K562 (cell line): ENCODE measurements around the gene SLC14A1. TPM values are rescaled to one million over a fixed set of nuclear protein-coding genes. Genes with fewer than 3 reads are reported as not detected.

Source experiments
- ATAC-seq: fragments of 200-7000 bp; cut with Tn5 transposase; 3 replicates; pipeline ENCODE4 v1.9.1; 2020; ENCODE audit warnings: moderate library complexity
- BruUV-seq: library from RNA; stranded (reverse); fragments of 400-500 nt; replicated peaks from 2 replicates; lab custom pipeline; 2021; lab: Mats Ljungman, UMichigan
- CTCF ChIA-PET: fragments of 300-600 bp; formaldehyde crosslinking; extraction: SDS; loops from one replicate; lab custom pipeline; 2021; ENCODE audit warnings: low intra/inter-chr PET ratio; lab: Yijun Ruan, JAX
- POLR2A ChIA-PET: fragments of 300-600, 350-650 bp; sonication (Branson Sonifier 250); formaldehyde crosslinking; extraction: SDS; loops from one replicate; lab custom pipeline; 2021; ENCODE audit warnings: antibody characterized with exemption, inconsistent platforms; lab: Yijun Ruan, JAX
- DNase-seq, 4 experiments: peaks; one replicate each; pipeline versions ENCODE4 v3.0.0 to v3.0.0-alpha.2; 2011 to 2018; ENCODE audit warnings: low spot score in 3 of 4, mixed read lengths in 3 of 4; ENCODE audit errors: extremely low read depth in 1 of 4
- FAIRE-seq: peaks from 2 replicates; lab custom pipeline; 2011; peaks lifted over from hg19 to GRCh38; lab: Jason Lieb, UNC
- H2AFZ ChIP-seq: 2 replicates; pipeline ENCODE4 v1.6.0; 2011; ENCODE audit warnings: low read depth, low read length, control low read depth, inconsistent platforms
- H3K27ac ChIP-seq: fragments of 200-600 bp; 3 replicates; pipeline ENCODE4 v1.8.0; 2011; ENCODE audit warnings: low read depth, mild to moderate bottlenecking, control low read depth, inconsistent platforms, low read length, moderate library complexity, mixed read lengths; ENCODE audit errors: extremely low read depth
- H3K27me3 ChIP-seq, 2 experiments: fragments of 300-600 bp in 1 of 2; 2 replicates in 1 of 2; 3 replicates in 1 of 2; pipeline versions ENCODE4 v1.6.0 to v1.8.0; 2011; ENCODE audit warnings: inconsistent platforms in 2 of 2, low read length in 2 of 2, mild to moderate bottlenecking in 1 of 2, mixed read lengths in 1 of 2, moderate library complexity in 1 of 2; ENCODE audit not compliant: control insufficient read depth in 2 of 2, insufficient read depth in 2 of 2
- H3K36me3 ChIP-seq: fragments of 300-600 bp; 3 replicates; pipeline ENCODE4 v1.8.0; 2011; ENCODE audit warnings: mild to moderate bottlenecking, low read length, inconsistent platforms; ENCODE audit not compliant: control insufficient read depth, insufficient read depth
- H3K4me1 ChIP-seq, 2 experiments: fragments of 200-600 bp in 1 of 2; replicated peaks in 1 of 2; 2 replicates in 1 of 2; 3 replicates in 1 of 2; pipeline versions ENCODE4 v1.5.1 to v1.8.0; 2011; ENCODE audit warnings: inconsistent platforms in 2 of 2, low read length in 2 of 2, mild to moderate bottlenecking in 1 of 2, mixed read lengths in 1 of 2, moderate library complexity in 1 of 2; ENCODE audit not compliant: control insufficient read depth in 2 of 2, insufficient read depth in 2 of 2
- H3K4me2 ChIP-seq: 2 replicates; pipeline ENCODE4 v1.6.1; 2011; ENCODE audit warnings: low read length, control low read depth, inconsistent platforms, mixed read lengths; ENCODE audit not compliant: insufficient read depth
- H3K4me3 ChIP-seq: fragments of 200-600 bp; sonication (generic), shearing (Covaris generic); 2 replicates; pipeline ENCODE4 v1.5.1; 2016; ENCODE audit warnings: control low read depth, inconsistent platforms
- H3K79me2 ChIP-seq: fragments of 200-600 bp; 3 replicates; pipeline ENCODE4 v1.8.0; 2011; ENCODE audit warnings: low read length, inconsistent platforms; ENCODE audit not compliant: control insufficient read depth, insufficient read depth
- H3K9ac ChIP-seq, 2 experiments: 2 replicates each; pipeline versions ENCODE4 v1.6.0 to v1.6.1; 2011; ENCODE audit warnings: low read depth in 2 of 2, low read length in 2 of 2, control low read depth in 1 of 2, inconsistent platforms in 1 of 2, mild to moderate bottlenecking in 1 of 2, mixed read lengths in 1 of 2; ENCODE audit not compliant: insufficient read depth in 1 of 2
- H3K9me1 ChIP-seq: one replicate; pipeline ENCODE4 v1.6.0; 2011; ENCODE audit warnings: inconsistent platforms, mild to moderate bottlenecking, low read length, moderate library complexity; ENCODE audit not compliant: control insufficient read depth, insufficient read depth
- H3K9me3 ChIP-seq: replicated peaks from 2 replicates; pipeline ENCODE4 v1.5.1; 2011; ENCODE audit warnings: low read depth, low read length, inconsistent platforms; ENCODE audit not compliant: control insufficient read depth, insufficient read depth
- H4K20me1 ChIP-seq: replicated peaks from 2 replicates; pipeline ENCODE4 v1.6.1; 2011; ENCODE audit warnings: low read length, inconsistent platforms, mixed read lengths; ENCODE audit not compliant: control insufficient read depth, insufficient read depth
- CBX3 ChIP-seq, 2 experiments: IDR thresholded peaks; 1 replicate in 1 of 2; 2 replicates in 1 of 2; pipeline ENCODE4 v1.6.1; 2012; ENCODE audit warnings: inconsistent platforms in 2 of 2, low read length in 2 of 2, borderline replicate concordance in 1 of 2, control low read depth in 1 of 2
- COPS2 ChIP-seq: fragments of 450-650 bp; conservative IDR thresholded peaks from 2 replicates; pipeline ENCODE4 v1.6.1; 2016; ENCODE audit warnings: mild to moderate bottlenecking, moderate library complexity
- GABPB2 ChIP-seq: fragments of 250-450 bp; sonication (Bioruptor Pico); conservative IDR thresholded peaks from 2 replicates; pipeline ENCODE4 v1.5.1; 2021; ENCODE audit warnings: mild to moderate bottlenecking
- GATAD2B ChIP-seq: fragments of 450-650 bp; IDR thresholded peaks from 2 replicates; pipeline ENCODE4 v1.6.1; 2017; ENCODE audit warnings: mild to moderate bottlenecking, borderline replicate concordance
- GTF2F1 ChIP-seq: IDR thresholded peaks from 2 replicates; pipeline ENCODE4 v1.6.1; 2011; ENCODE audit warnings: low read depth, low read length, improper control_type of control experiment
- LEF1 ChIP-seq: fragments of 450-650 bp; IDR thresholded peaks from 2 replicates; pipeline ENCODE4 v1.6.1; 2016; ENCODE audit warnings: mild to moderate bottlenecking
- TAF1 ChIP-seq: IDR thresholded peaks from 2 replicates; pipeline ENCODE4 v1.6.1; 2011; ENCODE audit warnings: mild to moderate bottlenecking, low read length, moderate library complexity; ENCODE audit not compliant: insufficient read depth, control insufficient read depth, severe bottlenecking; ENCODE audit errors: extremely low read depth
- ZNF431 ChIP-seq: sonication (generic); formaldehyde crosslinking; IDR thresholded peaks from 2 replicates; pipeline ENCODE4 v1.8.0; 2022; ENCODE audit warnings: mild to moderate bottlenecking, missing genetic modification reagents
- ZNF717 ChIP-seq: fragments of 250-450 bp; sonication (Bioruptor Pico); IDR thresholded peaks from 2 replicates; pipeline ENCODE4 v1.5.0; 2021
- WGBS: fragments of 100-300 bp; shearing (Covaris generic); methylation state at CpG from one replicate; pipeline ENCODE4 v1.1.6; 2016; ENCODE audit warnings: low coverage, mixed read lengths; ENCODE audit not compliant: insufficient coverage; ENCODE audit errors: missing lambda C conversion rate; 5-methylcytosine and 5-hydroxymethylcytosine counted together
- in situ Hi-C: fragments of 300-500 bp; cut with MboI; formaldehyde crosslinking; loops from 4 replicates; pipeline ENCODE4 v1.15.0; 2018; ENCODE audit warnings: inconsistent platforms, mixed read lengths
- intact Hi-C: fragments of 100-400 bp; cut with micrococcal nuclease; formaldehyde crosslinking; loops from 2 replicates; pipeline ENCODE4 v1.14.2; 2022
- polyA plus RNA-seq, 8 experiments: library from polyadenylated mRNA; depleted of rRNA in 4 of 8; stranded (reverse) in 5 of 8; unstranded in 3 of 8; fragments of >200 nt; fragmentation: Nextera tagmentation in 2 of 8; fragmentation: Illumina TruSeq in 1 of 8; extraction: Ambion mirVana in 2 of 8; extraction: Trizol in 1 of 8; gene quantifications; 2 replicates each; pipeline versions ENCODE4 v1.2.1 to v1.2.3, GENCODE V29; 2011 to 2014; ENCODE audit warnings: inconsistent platforms in 1 of 8, missing spikeins in 1 of 8
- total RNA-seq, 7 experiments: library from RNA; depleted of rRNA in 6 of 7; stranded (reverse); fragments of >200 nt in 6 of 7; fragmentation: Illumina TruSeq in 2 of 7; extraction: Trizol in 2 of 7; gene quantifications; 2 replicates each; pipeline versions ENCODE4 v1.2.1 to v1.2.3, GENCODE V29; 2011 to 2021; ENCODE audit warnings: low replicate concordance in 1 of 7
- TF ChIP-seq, protein P1 (sequence below): fragments of 250-450 bp; sonication (Bioruptor Pico); IDR thresholded peaks from 2 replicates; pipeline ENCODE4 v1.8.0; 2022; ENCODE audit warnings: inconsistent platforms

The SLC14A1 gene
- total and polyA plus RNA-seq, 9 of the 15 experiments (the other 6 are each of a cell fraction or from before 2014, with no cell fraction given): 0.14 to 0.40 (median 0.20) TPM; not detected in 6

DNA sequence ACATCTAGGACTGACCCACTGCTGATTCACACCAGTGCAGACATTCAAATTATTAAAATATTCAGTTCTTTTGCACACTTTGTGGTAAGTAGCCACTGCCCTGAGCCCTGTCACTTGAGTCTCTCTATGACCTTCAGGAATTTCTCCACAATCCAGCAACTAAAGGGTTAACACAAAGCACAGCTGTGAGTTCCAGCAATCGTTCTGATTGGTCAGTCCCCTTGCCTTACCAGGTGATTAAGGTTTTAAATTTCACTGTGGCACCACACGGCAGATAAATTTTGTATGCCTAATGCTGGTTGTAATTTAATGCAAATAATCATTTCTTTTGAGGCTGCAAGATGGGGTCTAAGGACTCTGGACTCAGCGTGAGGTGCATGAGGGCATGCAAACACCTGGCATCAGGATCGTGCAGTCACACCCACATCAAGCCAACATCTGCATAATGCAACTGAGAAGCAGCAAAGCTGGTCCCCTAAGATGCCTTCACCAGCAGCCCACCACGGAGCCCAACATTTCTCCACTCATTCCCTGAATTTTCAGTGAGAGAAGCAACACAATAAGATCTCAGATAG lies 36.6 kb downstream of the SLC14A1 start:
- no peak overlapping the region for H3K4me3 ChIP-seq

More for the DNA sequence above, 36.6 kb downstream of the SLC14A1 start:
- Histone ChIP-seq H3K36me3 (no peaks in the 10 kb centered on the region), H3K9me1 (no peaks in the 10 kb centered on the region), H4K20me1 (no peaks in the 10 kb centered on the region), H3K4me1 (no peaks in the 10 kb centered on the region; a peak in 2 of 5 replicates), H2AFZ (no peak overlapping the region), H3K4me2 (no peak overlapping the region), H3K9ac (no peak overlapping the region), H3K27ac (no peak overlapping the region), H3K79me2 (no peaks in the 10 kb centered on the region), H3K27me3 (no peaks in the 10 kb centered on the region; a peak in 1 of 5 replicates), H3K9me3 (no peaks in the 10 kb centered on the region)
- TF ChIP-seq GTF2F1 (no peak), LEF1 (no peak), COPS2 (no peak), ZNF717 (CRISPR knock-in tag) (no peak), TAF1 (no peak), GABPB2 (CRISPR knock-in tag) (no peak), CBX3 (IDR thresholded peaks at IDR 0.05; ENCODE audit: borderline replicate concordance in 1 of 2, low read length in 2 of 2) (no peak), ZNF431 (CRISPR knock-in tag) (no peak), GATAD2B (no peak)
- TF ChIP-seq, protein P1, sequence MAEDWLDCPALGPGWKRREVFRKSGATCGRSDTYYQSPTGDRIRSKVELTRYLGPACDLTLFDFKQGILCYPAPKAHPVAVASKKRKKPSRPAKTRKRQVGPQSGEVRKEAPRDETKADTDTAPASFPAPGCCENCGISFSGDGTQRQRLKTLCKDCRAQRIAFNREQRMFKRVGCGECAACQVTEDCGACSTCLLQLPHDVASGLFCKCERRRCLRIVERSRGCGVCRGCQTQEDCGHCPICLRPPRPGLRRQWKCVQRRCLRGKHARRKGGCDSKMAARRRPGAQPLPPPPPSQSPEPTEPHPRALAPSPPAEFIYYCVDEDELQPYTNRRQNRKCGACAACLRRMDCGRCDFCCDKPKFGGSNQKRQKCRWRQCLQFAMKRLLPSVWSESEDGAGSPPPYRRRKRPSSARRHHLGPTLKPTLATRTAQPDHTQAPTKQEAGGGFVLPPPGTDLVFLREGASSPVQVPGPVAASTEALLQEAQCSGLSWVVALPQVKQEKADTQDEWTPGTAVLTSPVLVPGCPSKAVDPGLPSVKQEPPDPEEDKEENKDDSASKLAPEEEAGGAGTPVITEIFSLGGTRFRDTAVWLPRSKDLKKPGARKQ: no peak
- no TSS peak for BruUV-seq
- WGBS: 0% methylated on average over 4 of the region's 5 CpGs
- POLR2A ChIA-PET: no interaction called here
- no peak for FAIRE-seq
- in situ Hi-C loops: no loop called here
- CTCF ChIA-PET: no interaction called here
- intact Hi-C loops: no loop called here
- no peak for ATAC-seq
- peak in 1 of 4 experiments; percentile 8 for DNase-seq
